ENCODE measurements around the gene MFAP5. TPM values are rescaled to one million over a fixed set of nuclear protein-coding genes. Genes with fewer than 3 reads are reported as not detected.
"Not testable (repeated sequence)": the region's sequence is repeated elsewhere in the genome, so short reads cannot be mapped to it uniquely, and the experiment has no call there.

MFAP5 gene
- total RNA-seq, 1 experiment from 2014 or later, result 0.61 TPM

DNA sequence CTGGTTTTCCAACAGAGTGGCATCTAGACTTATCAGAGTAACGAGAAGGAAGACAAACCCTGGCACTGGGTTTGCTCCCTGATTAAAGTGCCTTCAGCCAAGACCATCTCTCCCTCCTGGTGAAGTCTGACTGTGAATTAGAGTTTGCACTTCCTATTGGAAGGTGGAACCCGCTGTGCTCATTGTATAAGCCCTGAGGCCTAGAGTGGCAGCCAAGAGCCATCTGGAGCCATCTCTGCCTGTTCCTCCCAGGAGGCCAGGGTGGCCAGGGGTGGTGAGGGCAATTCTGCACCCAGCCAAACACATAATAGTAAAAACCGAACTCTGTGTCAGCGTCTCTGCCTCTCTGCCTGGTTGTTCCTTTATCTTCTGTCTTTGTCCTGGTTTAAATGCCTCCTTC lies 25.0 kb downstream of the MFAP5 start:
- Histone ChIP-seq H3K4me3 (ENCODE audit: low read depth, low read length) (no peak overlapping the region), H3K36me3 (ENCODE audit: control insufficient read depth, insufficient read depth, low read length) (no peaks in the 10 kb centered on the region), H3K9me3 (no peaks in the 10 kb centered on the region), H3K27me3 (replicated peaks; ENCODE audit: control insufficient read depth, insufficient read depth, low read length) (no peaks in the 10 kb centered on the region), H3K4me1 (no peaks in the 10 kb centered on the region)
- peaks cover 3% of the 10 kb centered on the region for H3K27me3 Mint-ChIP-seq (ENCODE audit: insufficient read depth, unreplicated experiment)
- DNase-seq, result no peak
- POLR2A ChIA-PET, result no interaction called here
- BruUV-seq (replicated peaks), result no TSS peak
- CTCF ChIA-PET, result no interaction called here
- no peaks in the 10 kb centered on the region for H3K9me3 Mint-ChIP-seq (ENCODE audit: unreplicated experiment)
- TF ChIP-seq, protein P1, sequence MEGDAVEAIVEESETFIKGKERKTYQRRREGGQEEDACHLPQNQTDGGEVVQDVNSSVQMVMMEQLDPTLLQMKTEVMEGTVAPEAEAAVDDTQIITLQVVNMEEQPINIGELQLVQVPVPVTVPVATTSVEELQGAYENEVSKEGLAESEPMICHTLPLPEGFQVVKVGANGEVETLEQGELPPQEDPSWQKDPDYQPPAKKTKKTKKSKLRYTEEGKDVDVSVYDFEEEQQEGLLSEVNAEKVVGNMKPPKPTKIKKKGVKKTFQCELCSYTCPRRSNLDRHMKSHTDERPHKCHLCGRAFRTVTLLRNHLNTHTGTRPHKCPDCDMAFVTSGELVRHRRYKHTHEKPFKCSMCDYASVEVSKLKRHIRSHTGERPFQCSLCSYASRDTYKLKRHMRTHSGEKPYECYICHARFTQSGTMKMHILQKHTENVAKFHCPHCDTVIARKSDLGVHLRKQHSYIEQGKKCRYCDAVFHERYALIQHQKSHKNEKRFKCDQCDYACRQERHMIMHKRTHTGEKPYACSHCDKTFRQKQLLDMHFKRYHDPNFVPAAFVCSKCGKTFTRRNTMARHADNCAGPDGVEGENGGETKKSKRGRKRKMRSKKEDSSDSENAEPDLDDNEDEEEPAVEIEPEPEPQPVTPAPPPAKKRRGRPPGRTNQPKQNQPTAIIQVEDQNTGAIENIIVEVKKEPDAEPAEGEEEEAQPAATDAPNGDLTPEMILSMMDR (IDR thresholded peaks at IDR 0.05; ENCODE audit: insufficient read depth in 1 of 2, low read depth in 1 of 2, low read length in 1 of 2, severe bottlenecking in 1 of 2, unreplicated experiment in 1 of 2), result no peak
- H3K4me3 Mint-ChIP-seq (ENCODE audit: unreplicated experiment), result no peak overlapping the region
- no peaks in the 10 kb centered on the region for H3K36me3 Mint-ChIP-seq (ENCODE audit: insufficient read depth, unreplicated experiment)
- intact Hi-C loops (cut with micrococcal nuclease; ENCODE audit: unreplicated experiment), result no loop called here
- no peak overlapping the region for H3K27ac Mint-ChIP-seq (ENCODE audit: unreplicated experiment)
- no peaks in the 10 kb centered on the region for H3K4me1 Mint-ChIP-seq (ENCODE audit: low read depth, unreplicated experiment)

DNA sequence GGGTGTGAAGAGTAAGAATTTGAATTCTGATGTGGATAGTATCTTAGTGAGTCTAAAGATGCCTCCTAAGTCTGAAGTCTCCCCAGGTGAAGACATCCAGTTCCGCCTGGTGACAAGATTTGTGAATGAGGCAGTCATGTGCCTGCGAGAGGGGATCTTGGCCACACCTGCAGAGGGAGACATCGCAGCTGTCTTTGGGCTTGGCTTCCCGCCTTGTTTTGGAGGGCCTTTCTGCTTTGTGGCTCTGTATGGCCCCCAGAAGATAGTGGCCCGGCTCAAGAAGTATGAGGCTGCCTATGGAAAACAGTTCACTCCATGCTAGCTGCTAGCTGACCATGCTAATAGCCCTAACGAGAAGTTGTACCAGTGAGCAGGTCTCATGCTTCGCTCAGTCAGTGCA lies 25.4 kb downstream of the MFAP5 start:
- intact Hi-C loops (cut with micrococcal nuclease; ENCODE audit: unreplicated experiment), result no loop called here
- H3K36me3 Mint-ChIP-seq (ENCODE audit: insufficient read depth, unreplicated experiment), result no peaks in the 10 kb centered on the region
- no peak for DNase-seq
- Histone ChIP-seq H3K9me3 (no peaks in the 10 kb centered on the region), H3K36me3 (ENCODE audit: control insufficient read depth, insufficient read depth, low read length) (no peaks in the 10 kb centered on the region), H3K4me1 (no peaks in the 10 kb centered on the region), H3K4me3 (ENCODE audit: low read depth, low read length) (no peak overlapping the region), H3K27me3 (replicated peaks; ENCODE audit: control insufficient read depth, insufficient read depth, low read length) (no peaks in the 10 kb centered on the region)
- no peaks in the 10 kb centered on the region for H3K9me3 Mint-ChIP-seq (ENCODE audit: unreplicated experiment)
- POLR2A ChIA-PET, result no interaction called here
- H3K27me3 Mint-ChIP-seq (ENCODE audit: insufficient read depth, unreplicated experiment), result peaks cover 3% of the 10 kb centered on the region
- H3K4me1 Mint-ChIP-seq (ENCODE audit: low read depth, unreplicated experiment), result no peaks in the 10 kb centered on the region
- TF ChIP-seq, protein P1 (IDR thresholded peaks at IDR 0.05; ENCODE audit: insufficient read depth in 1 of 2, low read depth in 1 of 2, low read length in 1 of 2, severe bottlenecking in 1 of 2, unreplicated experiment in 1 of 2), result no peak
- BruUV-seq (replicated peaks), result no TSS peak
- CTCF ChIA-PET, result no interaction called here
- H3K4me3 Mint-ChIP-seq (ENCODE audit: unreplicated experiment), result no peak overlapping the region
- no peak overlapping the region for H3K27ac Mint-ChIP-seq (ENCODE audit: unreplicated experiment)

DNA sequence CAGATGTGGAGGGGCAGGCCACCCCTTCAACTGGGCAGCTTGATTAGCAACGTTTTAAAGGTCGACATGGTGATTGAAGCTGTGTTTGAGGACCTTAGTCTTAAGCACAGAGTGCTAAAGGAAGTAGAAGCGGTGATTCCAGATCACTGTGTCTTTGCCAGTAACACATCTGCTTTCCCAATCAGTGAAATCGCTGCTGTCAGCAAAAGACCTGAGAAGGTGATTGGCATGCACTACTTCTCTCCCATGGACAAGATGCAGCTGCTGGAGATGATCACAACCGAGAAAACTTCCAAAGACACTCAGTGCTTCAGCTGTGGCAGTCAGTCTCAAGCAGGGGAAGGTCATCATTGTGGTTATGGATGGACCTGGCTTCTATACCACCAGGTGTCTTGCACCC lies 26.0 kb downstream of the MFAP5 start:
- Mint-ChIP-seq H3K27me3 (ENCODE audit: insufficient read depth, unreplicated experiment) (peaks cover 3% of the 10 kb centered on the region), H3K36me3 (ENCODE audit: insufficient read depth, unreplicated experiment) (no peaks in the 10 kb centered on the region), H3K4me1 (ENCODE audit: low read depth, unreplicated experiment) (no peaks in the 10 kb centered on the region), H3K9me3 (ENCODE audit: unreplicated experiment) (no peaks in the 10 kb centered on the region), H3K4me3 (ENCODE audit: unreplicated experiment) (no peak overlapping the region), H3K27ac (ENCODE audit: unreplicated experiment) (no peak overlapping the region)
- intact Hi-C loops (cut with micrococcal nuclease; ENCODE audit: unreplicated experiment), result no loop called here
- BruUV-seq (replicated peaks), result no TSS peak
- no peak for DNase-seq
- no peak overlapping the region for H3K4me3 ChIP-seq (ENCODE audit: low read depth, low read length)
- TF ChIP-seq, protein P1 (IDR thresholded peaks at IDR 0.05; ENCODE audit: insufficient read depth in 1 of 2, low read depth in 1 of 2, low read length in 1 of 2, severe bottlenecking in 1 of 2, unreplicated experiment in 1 of 2), result no peak
- H3K36me3 ChIP-seq (ENCODE audit: control insufficient read depth, insufficient read depth, low read length), result no peaks in the 10 kb centered on the region
- H3K27me3 ChIP-seq (replicated peaks; ENCODE audit: control insufficient read depth, insufficient read depth, low read length), result no peaks in the 10 kb centered on the region
- CTCF ChIA-PET, result no interaction called here
- H3K9me3 ChIP-seq, result no peaks in the 10 kb centered on the region
- no peaks in the 10 kb centered on the region for H3K4me1 ChIP-seq
- POLR2A ChIA-PET, result no interaction called here

DNA sequence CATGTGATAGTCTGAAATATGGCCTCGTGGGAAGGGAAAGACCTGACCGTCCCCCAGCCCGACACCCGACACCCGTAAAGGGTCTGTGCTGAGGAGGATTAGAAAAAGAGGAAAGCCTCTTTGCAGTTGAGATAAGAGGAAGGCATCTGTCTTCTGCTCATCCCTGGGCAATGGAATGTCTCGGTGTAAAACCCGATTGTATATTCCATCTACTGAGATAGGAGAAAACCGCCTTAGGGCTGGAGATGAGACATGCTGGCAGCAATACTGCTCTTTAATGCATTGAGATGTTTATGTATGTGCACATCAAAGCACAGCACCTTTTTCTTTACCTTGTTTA lies 26.6 kb downstream of the MFAP5 start:
- H3K4me1 ChIP-seq; H3K27me3 ChIP-seq (replicated peaks; ENCODE audit: control insufficient read depth, insufficient read depth, low read length); H3K9me3 ChIP-seq; CTCF ChIA-PET; DNase-seq; BruUV-seq (replicated peaks); intact Hi-C loops (cut with micrococcal nuclease; ENCODE audit: unreplicated experiment); H3K9me3 Mint-ChIP-seq (ENCODE audit: unreplicated experiment); H3K36me3 ChIP-seq (ENCODE audit: control insufficient read depth, insufficient read depth, low read length); H3K4me3 ChIP-seq (ENCODE audit: low read depth, low read length); POLR2A ChIA-PET; H3K27me3 Mint-ChIP-seq (ENCODE audit: insufficient read depth, unreplicated experiment); H3K27ac Mint-ChIP-seq (ENCODE audit: unreplicated experiment); H3K36me3 Mint-ChIP-seq (ENCODE audit: insufficient read depth, unreplicated experiment); H3K4me1 Mint-ChIP-seq (ENCODE audit: low read depth, unreplicated experiment); H3K4me3 Mint-ChIP-seq (ENCODE audit: unreplicated experiment): not testable (repeated sequence)

DNA sequence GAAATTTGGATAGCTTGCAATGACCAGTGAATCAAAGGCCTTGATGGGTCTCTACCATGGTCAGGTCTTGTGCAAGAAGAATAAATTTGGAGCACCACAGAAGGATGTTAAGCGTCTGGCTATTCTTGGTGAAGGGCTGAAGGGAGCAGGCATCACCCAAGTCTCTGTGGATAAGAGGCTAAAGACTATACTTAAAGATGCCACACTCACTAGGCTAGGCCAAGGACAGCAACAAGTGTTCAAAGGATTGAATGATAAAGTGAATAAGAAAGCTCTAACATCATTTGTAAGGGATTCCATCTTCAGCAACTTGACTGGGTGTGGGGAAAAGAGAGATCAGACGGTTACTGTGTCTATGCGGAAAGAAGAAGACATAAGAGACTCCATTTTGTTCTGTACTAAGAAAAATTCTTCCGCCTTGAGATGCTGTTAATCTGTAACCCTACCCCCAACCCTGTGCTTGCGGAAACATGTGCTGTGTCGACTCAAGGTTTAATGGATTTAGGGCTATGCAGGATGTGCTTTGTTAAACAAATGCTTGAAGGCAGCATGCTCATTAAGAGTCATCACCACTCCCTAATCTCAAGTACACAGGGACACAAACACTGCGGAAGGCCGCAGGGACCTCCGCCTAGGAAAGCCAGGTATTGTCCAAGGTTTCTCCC lies 27.2 kb downstream of the MFAP5 start:
- H3K36me3 ChIP-seq (ENCODE audit: control insufficient read depth, insufficient read depth, low read length); BruUV-seq (replicated peaks); POLR2A ChIA-PET; H3K4me1 ChIP-seq; H3K9me3 Mint-ChIP-seq (ENCODE audit: unreplicated experiment); H3K27me3 ChIP-seq (replicated peaks; ENCODE audit: control insufficient read depth, insufficient read depth, low read length); H3K4me3 Mint-ChIP-seq (ENCODE audit: unreplicated experiment); H3K4me3 ChIP-seq (ENCODE audit: low read depth, low read length); H3K27ac Mint-ChIP-seq (ENCODE audit: unreplicated experiment); H3K27me3 Mint-ChIP-seq (ENCODE audit: insufficient read depth, unreplicated experiment); H3K4me1 Mint-ChIP-seq (ENCODE audit: low read depth, unreplicated experiment); CTCF ChIA-PET; H3K36me3 Mint-ChIP-seq (ENCODE audit: insufficient read depth, unreplicated experiment); H3K9me3 ChIP-seq; intact Hi-C loops (cut with micrococcal nuclease; ENCODE audit: unreplicated experiment); DNase-seq: not testable (repeated sequence)
